GM12878 (cell line): ENCODE measurements around the gene UBAP2. TPM values are rescaled to one million over a fixed set of nuclear protein-coding genes. Genes with fewer than 3 reads are reported as not detected.

Experiments used
- ATAC-seq: fragments of 200-7000 bp; cut with Tn5 transposase; 3 replicates; pipeline ENCODE4 v1.9.1; 2020; ENCODE audit warnings: mild to moderate bottlenecking, moderate library complexity
- BruUV-seq: library from RNA; stranded (reverse); fragments of 400-500 nt; replicated peaks from 2 replicates; lab custom pipeline; 2021; lab: Mats Ljungman, UMichigan
- CTCF ChIA-PET: fragments of 300-600 bp; sonication (Branson Sonifier 250); formaldehyde crosslinking; extraction: SDS; loops from one replicate; lab custom pipeline; 2021; ENCODE audit warnings: inconsistent platforms; lab: Yijun Ruan, JAX
- POLR2A ChIA-PET: fragments of 350-600 bp; formaldehyde crosslinking; extraction: SDS; loops from one replicate; lab custom pipeline; 2021; ENCODE audit warnings: inconsistent platforms; lab: Charles Lee
- RAD21 ChIA-PET: fragments of 300-600 bp; sonication (Branson Sonifier 250); formaldehyde crosslinking; loops from one replicate; lab custom pipeline; 2023; ENCODE audit warnings: antibody characterized with exemption; ENCODE audit not compliant: unreplicated experiment; lab: Charles Lee
- SMC1A ChIA-PET: fragments of 300-600 bp; sonication (Branson Sonifier 250); formaldehyde crosslinking; loops from one replicate; lab custom pipeline; 2023; ENCODE audit not compliant: unreplicated experiment, uncharacterized antibody; lab: Charles Lee
- DNase-seq: peaks from one replicate; pipeline ENCODE4 v3.0.0-alpha.2; 2011; ENCODE audit warnings: low read depth, low spot score
- FAIRE-seq: peaks from 3 replicates; lab custom pipeline; 2011; peaks lifted over from hg19 to GRCh38; lab: Jason Lieb, UNC
- H2AFZ ChIP-seq: 2 replicates; pipeline ENCODE4 v1.6.0; 2011; ENCODE audit warnings: low read depth, low read length, control low read depth; ENCODE audit not compliant: control insufficient read depth
- H3K27ac ChIP-seq: 2 replicates; pipeline ENCODE4 v1.5.1; 2011; ENCODE audit warnings: control low read depth; ENCODE audit not compliant: control insufficient read depth, insufficient read depth
- H3K27me3 ChIP-seq, 2 experiments: replicated peaks in 1 of 2; 2 replicates each; pipeline versions ENCODE4 v1.6.0 to v1.6.1; 2011; ENCODE audit warnings: low read length in 1 of 2; ENCODE audit not compliant: control insufficient read depth in 2 of 2, insufficient read depth in 2 of 2
- H3K36me3 ChIP-seq, 2 experiments: 2 replicates each; pipeline ENCODE4 v1.5.1; 2011; ENCODE audit warnings: low read length in 1 of 2; ENCODE audit not compliant: control insufficient read depth in 2 of 2, insufficient read depth in 2 of 2
- H3K4me1 ChIP-seq: 2 replicates; pipeline ENCODE4 v1.6.1; 2011; ENCODE audit warnings: mild to moderate bottlenecking, low read length, moderate library complexity, mixed read lengths; ENCODE audit not compliant: control insufficient read depth, insufficient read depth
- H3K4me2 ChIP-seq: 2 replicates; pipeline ENCODE4 v1.6.0; 2011; ENCODE audit warnings: control low read depth; ENCODE audit not compliant: control insufficient read depth, insufficient read depth
- H3K4me3 ChIP-seq: fragments of 200-600 bp; sonication (generic); 2 replicates; pipeline ENCODE4 v1.5.1; 2016
- H3K79me2 ChIP-seq: 2 replicates; pipeline ENCODE4 v1.6.0; 2011; ENCODE audit warnings: low read length; ENCODE audit not compliant: control insufficient read depth, insufficient read depth
- H3K9ac ChIP-seq: 2 replicates; pipeline ENCODE4 v1.8.0; 2011; ENCODE audit warnings: low read length, control low read depth, mixed read lengths; ENCODE audit not compliant: control insufficient read depth, insufficient read depth
- H3K9me3 ChIP-seq: replicated peaks from 3 replicates; pipeline ENCODE4 v1.5.1; 2011; ENCODE audit warnings: mild to moderate bottlenecking, low read length; ENCODE audit not compliant: control insufficient read depth, insufficient read depth
- H4K20me1 ChIP-seq: 2 replicates; pipeline ENCODE4 v1.6.0; 2011; ENCODE audit not compliant: control insufficient read depth, insufficient read depth
- EED ChIP-seq: sonication (generic); IDR thresholded peaks from 2 replicates; pipeline ENCODE4 v1.6.1; 2016; ENCODE audit warnings: antibody characterized with exemption, low read depth
- FOXK2 ChIP-seq: fragments of 450-650 bp; IDR thresholded peaks from 2 replicates; pipeline ENCODE4 v1.6.1; 2017; ENCODE audit warnings: mild to moderate bottlenecking, moderate library complexity
- HDGF ChIP-seq: fragments of 450-650 bp; IDR thresholded peaks from 2 replicates; pipeline ENCODE4 v1.6.1; 2016; ENCODE audit warnings: antibody characterized with exemption
- PML ChIP-seq: IDR thresholded peaks from 2 replicates; pipeline ENCODE4 v1.6.1; 2012; ENCODE audit warnings: low read length, inconsistent platforms
- RCOR1 ChIP-seq: conservative IDR thresholded peaks from 2 replicates; pipeline ENCODE4 v1.6.1; 2012; ENCODE audit warnings: low read depth, low read length, improper control_type of control experiment
- SUZ12 ChIP-seq: fragments of 200-600 bp; sonication (generic); IDR thresholded peaks from one replicate; pipeline ENCODE4 v1.6.1; 2018; ENCODE audit warnings: antibody characterized with exemption, mild to moderate bottlenecking; ENCODE audit not compliant: unreplicated experiment
- TCF3 ChIP-seq: IDR thresholded peaks from 2 replicates; pipeline ENCODE4 v1.6.1; 2012; ENCODE audit warnings: low read depth, mild to moderate bottlenecking, low read length, borderline replicate concordance; ENCODE audit not compliant: insufficient read depth
- TCF7 ChIP-seq: IDR thresholded peaks from 2 replicates; pipeline ENCODE4 v1.6.1; 2014; ENCODE audit warnings: antibody characterized with exemption, borderline replicate concordance
- ZBED1 ChIP-seq: IDR thresholded peaks from 2 replicates; pipeline ENCODE4 v1.6.1; 2016; ENCODE audit warnings: borderline replicate concordance
- ZNF274 ChIP-seq: IDR thresholded peaks from one replicate; pipeline ENCODE4 v1.8.0; 2011; ENCODE audit not compliant: insufficient read length, insufficient read depth
- WGBS: methylation state at CpG from one replicate; pipeline ENCODE4 v1.1.6; 2016; ENCODE audit warnings: low lambda C conversion rate; ENCODE audit not compliant: insufficient replicate concordance, insufficient coverage; ENCODE audit errors: missing lambda C conversion rate; 5-methylcytosine and 5-hydroxymethylcytosine counted together
- in situ Hi-C: fragments of 300-500 bp; cut with MboI; formaldehyde crosslinking; loops from 9 replicates; pipeline ENCODE4 v1.14.3; 2018; ENCODE audit warnings: mixed read lengths
- intact Hi-C: fragments of 100-400 bp; cut with micrococcal nuclease; formaldehyde crosslinking; loops from one replicate; pipeline ENCODE4 v1.14.2; 2022; ENCODE audit not compliant: unreplicated experiment
- polyA plus RNA-seq, 11 experiments: library from polyadenylated mRNA; depleted of rRNA in 4 of 11; unstranded in 6 of 11; stranded (reverse) in 5 of 11; fragments of >200 nt; fragmentation: Nextera tagmentation in 4 of 11; fragmentation: Illumina TruSeq in 1 of 11; extraction: Ambion mirVana in 4 of 11; extraction: Trizol in 1 of 11; gene quantifications; 1 replicate in 1 of 11; 2 replicates in 10 of 11; pipeline versions ENCODE4 v1.2.1 to v1.2.3, GENCODE V29; 2011 to 2016; ENCODE audit warnings: inconsistent platforms in 2 of 11, missing spikeins in 2 of 11, low read depth in 1 of 11
- total RNA-seq, 4 experiments: library from RNA; depleted of rRNA in 3 of 4; stranded (reverse); fragments of >200 nt in 3 of 4; fragmentation: Illumina TruSeq in 1 of 4; extraction: Trizol in 1 of 4; gene quantifications; 2 replicates each; pipeline versions ENCODE4 v1.2.1 to v1.2.3, GENCODE V29; 2013 to 2021
- TF ChIP-seq, protein P1 (sequence below): fragments of 450-650 bp; IDR thresholded peaks from 2 replicates; pipeline ENCODE4 v1.6.1; 2018; ENCODE audit warnings: borderline replicate concordance, mild to moderate bottlenecking; ENCODE audit not compliant: partially characterized antibody
- TF ChIP-seq, protein P2 (sequence below): fragments of 450-650 bp; IDR thresholded peaks from 2 replicates; pipeline ENCODE4 v1.6.1; 2018; ENCODE audit warnings: mild to moderate bottlenecking, low read depth, moderate library complexity; ENCODE audit not compliant: partially characterized antibody

Gene UBAP2
- total and polyA plus RNA-seq, 10 of the 15 experiments (the other 5 are each of a cell fraction or from before 2014, with no cell fraction given): 8.5 to 48.2 (median 28.1) TPM

DNA sequence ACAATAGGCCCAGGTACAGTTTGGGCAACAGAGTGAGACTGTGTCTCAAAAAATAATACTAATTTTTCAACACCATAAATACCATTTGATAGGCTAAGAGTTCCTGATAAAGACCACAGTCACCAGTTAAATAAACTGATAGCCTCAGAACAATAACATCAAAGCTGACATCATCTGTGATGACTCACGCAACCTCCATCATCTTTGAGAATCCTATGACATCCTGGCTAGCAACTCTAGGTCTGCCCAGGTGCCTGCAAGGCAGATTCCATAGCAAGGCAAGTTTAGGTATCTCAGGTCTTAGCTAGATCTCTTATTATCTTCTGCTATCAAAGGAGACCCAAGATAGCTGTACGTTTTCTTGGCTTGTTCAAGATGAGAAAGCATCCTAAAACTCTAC is 30.5 kb upstream of the UBAP2 start:
- no peak overlapping the region for H3K9ac ChIP-seq
- ChIA-PET SMC1A (interaction anchor here (0.7 kb wide), 1 partner anchor 10 kb away, joined by 3 read pairs; no protein-coding TSS in a partner anchor), CTCF (interaction anchor here (0.8 kb wide), 1 partner anchor 9 kb away, joined by 3 read pairs; no protein-coding TSS in a partner anchor), POLR2A (interaction anchor here (0.6 kb wide), 1 partner anchor 225 kb away, joined by 4 read pairs; no protein-coding TSS in a partner anchor)
- no peak overlapping the region for H2AFZ ChIP-seq
- H3K9me3 ChIP-seq: no peaks in the 10 kb centered on the region
- H3K4me3 ChIP-seq: no peak overlapping the region
- H3K4me1 ChIP-seq: no peaks in the 10 kb centered on the region
- DNase-seq: no peak
- no peaks in the 10 kb centered on the region for H4K20me1 ChIP-seq
- TF ChIP-seq, protein P1, sequence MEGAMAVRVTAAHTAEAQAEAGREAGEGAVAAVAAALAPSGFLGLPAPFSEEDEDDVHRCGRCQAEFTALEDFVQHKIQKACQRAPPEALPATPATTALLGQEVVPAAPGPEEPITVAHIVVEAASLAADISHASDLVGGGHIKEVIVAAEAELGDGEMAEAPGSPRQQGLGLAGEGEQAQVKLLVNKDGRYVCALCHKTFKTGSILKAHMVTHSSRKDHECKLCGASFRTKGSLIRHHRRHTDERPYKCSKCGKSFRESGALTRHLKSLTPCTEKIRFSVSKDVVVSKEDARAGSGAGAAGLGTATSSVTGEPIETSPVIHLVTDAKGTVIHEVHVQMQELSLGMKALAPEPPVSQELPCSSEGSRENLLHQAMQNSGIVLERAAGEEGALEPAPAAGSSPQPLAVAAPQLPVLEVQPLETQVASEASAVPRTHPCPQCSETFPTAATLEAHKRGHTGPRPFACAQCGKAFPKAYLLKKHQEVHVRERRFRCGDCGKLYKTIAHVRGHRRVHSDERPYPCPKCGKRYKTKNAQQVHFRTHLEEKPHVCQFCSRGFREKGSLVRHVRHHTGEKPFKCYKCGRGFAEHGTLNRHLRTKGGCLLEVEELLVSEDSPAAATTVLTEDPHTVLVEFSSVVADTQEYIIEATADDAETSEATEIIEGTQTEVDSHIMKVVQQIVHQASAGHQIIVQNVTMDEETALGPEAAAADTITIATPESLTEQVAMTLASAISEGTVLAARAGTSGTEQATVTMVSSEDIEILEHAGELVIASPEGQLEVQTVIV: no peak
- no peak for TF ChIP-seq FOXK2
- no peak for TF ChIP-seq RCOR1
- TF ChIP-seq HDGF: no peak
- TF ChIP-seq SUZ12: no peak
- no peak for TF ChIP-seq TCF3
- TF ChIP-seq TCF7: no peak
- TF ChIP-seq, protein P2, sequence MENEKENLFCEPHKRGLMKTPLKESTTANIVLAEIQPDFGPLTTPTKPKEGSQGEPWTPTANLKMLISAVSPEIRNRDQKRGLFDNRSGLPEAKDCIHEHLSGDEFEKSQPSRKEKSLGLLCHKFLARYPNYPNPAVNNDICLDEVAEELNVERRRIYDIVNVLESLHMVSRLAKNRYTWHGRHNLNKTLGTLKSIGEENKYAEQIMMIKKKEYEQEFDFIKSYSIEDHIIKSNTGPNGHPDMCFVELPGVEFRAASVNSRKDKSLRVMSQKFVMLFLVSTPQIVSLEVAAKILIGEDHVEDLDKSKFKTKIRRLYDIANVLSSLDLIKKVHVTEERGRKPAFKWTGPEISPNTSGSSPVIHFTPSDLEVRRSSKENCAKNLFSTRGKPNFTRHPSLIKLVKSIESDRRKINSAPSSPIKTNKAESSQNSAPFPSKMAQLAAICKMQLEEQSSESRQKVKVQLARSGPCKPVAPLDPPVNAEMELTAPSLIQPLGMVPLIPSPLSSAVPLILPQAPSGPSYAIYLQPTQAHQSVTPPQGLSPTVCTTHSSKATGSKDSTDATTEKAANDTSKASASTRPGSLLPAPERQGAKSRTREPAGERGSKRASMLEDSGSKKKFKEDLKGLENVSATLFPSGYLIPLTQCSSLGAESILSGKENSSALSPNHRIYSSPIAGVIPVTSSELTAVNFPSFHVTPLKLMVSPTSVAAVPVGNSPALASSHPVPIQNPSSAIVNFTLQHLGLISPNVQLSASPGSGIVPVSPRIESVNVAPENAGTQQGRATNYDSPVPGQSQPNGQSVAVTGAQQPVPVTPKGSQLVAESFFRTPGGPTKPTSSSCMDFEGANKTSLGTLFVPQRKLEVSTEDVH: no peak
- no peak for TF ChIP-seq EED
- no peak for TF ChIP-seq ZBED1
- no peak for TF ChIP-seq ZNF274
- no peak for TF ChIP-seq PML
- TF ChIP-seq, all 136 proteins: peak for 0
- ATAC-seq (no peak), FAIRE-seq (no peak)
- no peaks in the 10 kb centered on the region for H3K79me2 ChIP-seq
- H3K36me3 ChIP-seq: no peaks in the 10 kb centered on the region
- intact Hi-C loops (no loop called here), in situ Hi-C loops (no loop called here)
- no TSS peak for BruUV-seq
- no peak overlapping the region for H3K4me2 ChIP-seq
- 60% methylated on average over 2 of the region's 2 CpGs for WGBS
- RAD21 ChIA-PET: no interaction called here
- no peak overlapping the region for H3K27ac ChIP-seq
- H3K27me3 ChIP-seq: no peaks in the 10 kb centered on the region
